Adrenal gland (tissue), 12 donors: ENCODE measurements around the gene SLX4. TPM values are rescaled to one million over a fixed set of nuclear protein-coding genes. Genes with fewer than 3 reads are reported as not detected.

Experiments
- DNase-seq, 7 donors: peaks; one replicate each; pipeline ENCODE4 v3.0.0-alpha.2; 2019 to 2020
- H3K27ac ChIP-seq, 5 donors: fragments of 200-600 bp; sonication (generic) in 4 of 5; 1 replicate in 3 of 5; 2 replicates in 2 of 5; pipeline versions ENCODE4 v1.5.1 to v1.8.0; 2016 to 2020; ENCODE audit warnings: mild to moderate bottlenecking in 1 of 5
- H3K27me3 ChIP-seq: fragments of 200-600 bp; 2 replicates; pipeline ENCODE4 v1.8.0; 2021
- H3K36me3 ChIP-seq, 2 donors: fragments of 200-600 bp; replicated peaks in 1 of 2; 1 replicate in 1 of 2; 2 replicates in 1 of 2; pipeline versions ENCODE4 v1.5.1 to v1.8.0; 2018 to 2022
- H3K4me1 ChIP-seq, 2 donors: fragments of 200-600 bp; replicated peaks in 1 of 2; 1 replicate in 1 of 2; 2 replicates in 1 of 2; pipeline versions ENCODE4 v1.5.1 to v1.8.0; 2018 to 2021
- H3K4me3 ChIP-seq, 4 donors: fragments of 200-600 bp; sonication (generic) in 3 of 4; one replicate each; pipeline ENCODE4 v1.5.1; 2016 to 2018
- H3K9me3 ChIP-seq, 3 donors: fragments of 200-600 bp; sonication (generic) in 1 of 3; replicated peaks in 1 of 3; 1 replicate in 2 of 3; 2 replicates in 1 of 3; pipeline versions ENCODE4 v1.5.1 to v1.8.0; 2016 to 2021
- POLR2A ChIP-seq, 2 donors: fragments of 450-650 bp; IDR thresholded peaks; one replicate each; pipeline ENCODE4 v1.6.1; 2017; ENCODE audit warnings: antibody characterized with exemption in 2 of 2, mild to moderate bottlenecking in 2 of 2, moderate library complexity in 1 of 2
- WGBS, 4 donors: extraction: QIAGEN DNeasy Blood & Tissue Kit in 2 of 4; methylation state at CpG; one replicate each; pipeline versions ENCODE4 v1.1.5 to v1.1.7; 2013 to 2017; 5-methylcytosine and 5-hydroxymethylcytosine counted together
- intact Hi-C, 2 donors: fragments of 100-400 bp; cut with DNase I; formaldehyde crosslinking; loops; one replicate each; pipeline versions ENCODE4 v1.14.1 to v1.15.0; 2022 to 2023
- polyA plus RNA-seq, 3 donors: library from polyadenylated mRNA; stranded (reverse); fragments of 200-250 nt in 2 of 3; fragments of 350-450 nt in 1 of 3; fragmentation: Illumina TruSeq in 1 of 3; extraction: RNeasy Lipid Tissue Mini Kit (QIAGEN cat#74804) in 1 of 3; gene quantifications; one replicate each; pipeline ENCODE4 v1.2.3, GENCODE V29; 2013 to 2014
- total RNA-seq, 9 donors: library from RNA; depleted of rRNA in 4 of 9; stranded (reverse); fragments of >200 nt in 4 of 9; fragments of 120-200 nt in 1 of 9; fragmentation: NEBNext Ultra II Directional in 1 of 9; extraction: Animal tissue kit (Norgen Biotek cat#: 25700) in 1 of 9; gene quantifications; one replicate each; pipeline versions ENCODE4 v1.1.0 to v1.2.4, GENCODE V29; 2013 to 2023
- TF ChIP-seq, protein P1 (sequence below), 6 experiments: fragments of 450-650 bp in 4 of 6; fragments of 200-600 bp in 2 of 6; sonication (generic) in 1 of 6; IDR thresholded peaks; 1 replicate in 5 of 6; 2 replicates in 1 of 6; pipeline versions ENCODE4 v1.5.1 to v1.8.0; 2016 to 2021; ENCODE audit warnings: antibody characterized with exemption in 6 of 6, mild to moderate bottlenecking in 2 of 6, moderate library complexity in 1 of 6
- donor health status: healthy with polysubstance abuse.
- donor health status: Bipolar disorder and iron deficiency.
- donor health status: DM: yes; HTN: yes; CAD: no.
- donor health status: DM: no; HTN: no; CAD: no.
- donor health status: DM: no; HTN: no; CAD: no.
- donor health status: DM: yes; HTN: yes; CAD: no.

SLX4 gene
- total and polyA plus RNA-seq, 12 donors: 1.7 to 8.2 (median 4.2) TPM

DNA sequence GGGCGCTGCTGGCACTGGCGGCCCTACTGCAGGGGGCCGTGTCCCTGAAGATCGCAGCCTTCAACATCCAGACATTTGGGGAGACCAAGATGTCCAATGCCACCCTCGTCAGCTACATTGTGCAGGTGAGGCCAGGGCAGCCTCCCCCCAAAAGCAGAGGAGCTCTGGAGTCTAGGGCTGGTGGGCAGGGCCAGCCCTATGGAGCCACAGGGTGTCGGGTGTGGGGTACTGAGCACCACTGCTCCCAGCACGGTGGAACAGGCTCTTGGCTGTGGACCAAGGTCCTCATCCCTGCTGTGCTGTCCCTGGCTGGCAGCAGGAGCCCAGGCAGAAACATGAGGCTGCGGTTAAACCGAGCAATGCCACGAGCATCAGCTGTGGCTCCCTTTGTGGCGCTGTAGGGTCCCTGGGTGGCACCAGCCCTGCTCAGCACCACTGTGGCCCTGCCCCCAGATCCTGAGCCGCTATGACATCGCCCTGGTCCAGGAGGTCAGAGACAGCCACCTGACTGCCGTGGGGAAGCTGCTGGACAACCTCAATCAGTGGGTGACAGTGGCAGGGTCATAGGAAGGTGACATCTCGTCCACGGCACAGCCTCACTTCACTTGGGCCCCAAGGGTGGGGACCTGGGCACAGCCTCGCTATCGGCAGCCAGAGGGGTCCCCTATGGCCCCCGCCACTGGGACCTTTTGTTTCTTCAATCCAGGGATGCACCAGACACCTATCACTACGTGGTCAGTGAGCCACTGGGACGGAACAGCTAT is 44.2 kb upstream of the SLX4 start:
- no peaks in the 10 kb centered on the region for H3K9me3 ChIP-seq
- H3K27me3 ChIP-seq: no peaks in the 10 kb centered on the region
- intact Hi-C loops: no loop called here
- 77 to 90% (median 85%) methylated on average over 6 to 21 of the region's 21 CpGs for WGBS, 4 donors
- H3K36me3 ChIP-seq: peaks cover 0 to 51% of the 10 kb centered on the region in 2 donors
- DNase-seq: no peak
- peaks cover 0 to 7% of the 10 kb centered on the region in 2 donors for H3K4me1 ChIP-seq
- peak overlapping the region in 1 of 5 donors; percentile 20 for H3K27ac ChIP-seq
- no peak overlapping the region for H3K4me3 ChIP-seq
- TF ChIP-seq, protein P1, sequence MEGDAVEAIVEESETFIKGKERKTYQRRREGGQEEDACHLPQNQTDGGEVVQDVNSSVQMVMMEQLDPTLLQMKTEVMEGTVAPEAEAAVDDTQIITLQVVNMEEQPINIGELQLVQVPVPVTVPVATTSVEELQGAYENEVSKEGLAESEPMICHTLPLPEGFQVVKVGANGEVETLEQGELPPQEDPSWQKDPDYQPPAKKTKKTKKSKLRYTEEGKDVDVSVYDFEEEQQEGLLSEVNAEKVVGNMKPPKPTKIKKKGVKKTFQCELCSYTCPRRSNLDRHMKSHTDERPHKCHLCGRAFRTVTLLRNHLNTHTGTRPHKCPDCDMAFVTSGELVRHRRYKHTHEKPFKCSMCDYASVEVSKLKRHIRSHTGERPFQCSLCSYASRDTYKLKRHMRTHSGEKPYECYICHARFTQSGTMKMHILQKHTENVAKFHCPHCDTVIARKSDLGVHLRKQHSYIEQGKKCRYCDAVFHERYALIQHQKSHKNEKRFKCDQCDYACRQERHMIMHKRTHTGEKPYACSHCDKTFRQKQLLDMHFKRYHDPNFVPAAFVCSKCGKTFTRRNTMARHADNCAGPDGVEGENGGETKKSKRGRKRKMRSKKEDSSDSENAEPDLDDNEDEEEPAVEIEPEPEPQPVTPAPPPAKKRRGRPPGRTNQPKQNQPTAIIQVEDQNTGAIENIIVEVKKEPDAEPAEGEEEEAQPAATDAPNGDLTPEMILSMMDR (IDR thresholded peaks at IDR 0.05): no peak
- no peak for TF ChIP-seq POLR2A (IDR thresholded peaks at IDR 0.05)

- DNase-seq: no peak
- peaks cover 0 to 7% of the 10 kb centered on the region in 2 donors for H3K4me1 ChIP-seq
- peak overlapping the region in 2 of 5 donors; percentile 20 to 23 for H3K27ac ChIP-seq
- no peaks in the 10 kb centered on the region for H3K9me3 ChIP-seq
- peaks cover 0 to 46% of the 10 kb centered on the region in 2 donors for H3K36me3 ChIP-seq
- H3K4me3 ChIP-seq: no peak overlapping the region
- TF ChIP-seq POLR2A (IDR thresholded peaks at IDR 0.05): no peak
- TF ChIP-seq, protein P1 (IDR thresholded peaks at IDR 0.05): no peak
- intact Hi-C loops: no loop called here
- WGBS, 4 donors: 64 to 79% (median 66%) methylated on average over 4 to 12 of the region's 12 CpGs
- no peaks in the 10 kb centered on the region for H3K27me3 ChIP-seq
These were observed 43.6 kb upstream of the SLX4 start for GRCh38 chr16:3655030-3655395.

DNA sequence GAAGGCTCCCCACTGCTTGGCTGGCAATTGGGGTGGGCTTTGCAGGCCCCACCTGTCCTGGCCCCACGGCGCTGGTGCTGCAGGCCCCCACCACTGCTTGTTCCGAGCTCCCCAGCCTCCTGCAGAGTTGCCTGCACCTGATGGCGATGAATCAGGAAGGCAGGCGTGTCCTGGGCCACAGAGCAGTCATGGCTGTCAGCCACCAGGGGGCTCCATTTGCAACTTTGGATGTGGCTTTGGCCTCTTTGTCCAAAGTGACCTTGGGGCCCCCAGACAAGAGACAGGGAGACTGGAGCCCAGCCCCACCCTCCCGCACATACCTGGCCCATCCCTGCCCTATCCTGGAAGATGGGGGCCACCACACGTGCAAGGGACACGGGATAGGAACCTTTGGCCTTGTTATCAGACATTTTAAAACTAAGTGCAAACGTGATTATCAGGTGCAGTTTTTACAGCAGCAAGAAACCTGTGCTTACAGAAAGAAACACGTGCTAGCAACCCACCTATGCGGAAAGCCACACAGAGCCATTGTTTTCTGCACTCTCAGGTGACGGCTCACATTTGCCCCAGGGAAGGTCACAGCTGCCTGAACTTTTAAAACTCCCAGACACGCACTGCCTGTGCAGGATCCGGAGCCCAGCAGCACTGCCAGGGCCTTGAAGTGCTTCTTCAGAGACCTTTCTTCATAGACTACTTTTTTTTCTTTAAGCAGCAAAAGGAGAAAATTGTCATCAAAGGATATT is 43.0 kb upstream of the SLX4 start, which contains the start of gene DNASE1:
Gene DNASE1, plus strand, starts transcription at position 443 of the 743 bp plus-strand sequence. CDS start 683 bp downstream, outside the sequence.
- TF ChIP-seq, protein P1 (IDR thresholded peaks at IDR 0.05): peak; percentile 39 to 72 (median 60)
- no peak for TF ChIP-seq POLR2A (IDR thresholded peaks at IDR 0.05)
- Histone ChIP-seq H3K4me1 (peaks cover 0 to 7% of the 10 kb centered on the region in 2 donors), H3K27me3 (no peaks in the 10 kb centered on the region), H3K36me3 (peaks cover 0 to 44% of the 10 kb centered on the region in 2 donors), H3K4me3 (no peak within 1 kb of the TSS), H3K27ac (peak within 1 kb of the TSS in 2 of 5 donors; percentile 20 to 23), H3K9me3 (no peaks in the 10 kb centered on the region)
- 49 to 62% (median 51%) methylated on average over 9 to 14 of the region's 14 CpGs for WGBS, 4 donors
- peak; percentile 56 to 81 (median 73) for DNase-seq
- intact Hi-C loops: no loop called here
